GM21619 (cell line): ENCODE measurements around the gene SAE1.
"Not testable (repeated sequence)": the region's sequence is repeated elsewhere in the genome, so short reads cannot be mapped to it uniquely, and the experiment has no call there.

ENCODE experiments used
- ATAC-seq: cut with Tn5 transposase; IDR thresholded peaks from one replicate; pipeline ENCODE4 v1.9.1; 2021; ENCODE audit not compliant: unreplicated experiment

The SAE1 gene

DNA sequence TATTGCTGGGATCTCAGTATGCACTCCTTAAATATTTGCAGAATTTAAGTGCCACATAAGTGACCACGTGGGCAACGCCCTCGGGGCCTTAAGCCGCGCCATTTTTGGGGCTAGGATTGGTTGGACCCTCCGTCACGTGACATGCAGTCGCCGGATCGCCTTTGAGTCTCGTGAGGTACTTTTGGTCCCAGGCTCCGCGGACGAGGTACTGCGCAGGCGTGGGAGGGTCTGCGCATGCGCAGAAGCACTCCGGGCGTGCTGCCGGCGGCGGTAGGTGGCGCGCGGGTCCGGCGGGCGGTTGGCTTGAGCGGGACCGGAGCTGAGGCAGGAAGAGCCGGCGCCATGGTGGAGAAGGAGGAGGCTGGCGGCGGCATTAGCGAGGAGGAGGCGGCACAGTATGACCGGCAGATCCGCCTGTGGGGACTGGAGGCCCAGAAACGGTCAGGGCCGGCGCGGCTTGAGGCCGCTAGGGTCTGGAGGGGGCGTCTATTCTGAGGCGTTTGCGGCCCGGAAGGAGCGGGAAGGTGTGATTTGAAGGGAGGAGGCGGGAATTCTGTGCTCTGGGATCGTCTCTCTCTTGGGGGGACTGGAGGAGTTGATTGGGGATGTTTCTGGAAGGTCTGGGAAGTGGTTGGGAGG is at the start of gene SAE1:
Gene SAE1, plus strand, starts transcription at position 247 of the 639 bp plus-strand sequence. Its CDS starts 96 bp downstream, at position 343.
- peak; percentile 73 for ATAC-seq

DNA sequence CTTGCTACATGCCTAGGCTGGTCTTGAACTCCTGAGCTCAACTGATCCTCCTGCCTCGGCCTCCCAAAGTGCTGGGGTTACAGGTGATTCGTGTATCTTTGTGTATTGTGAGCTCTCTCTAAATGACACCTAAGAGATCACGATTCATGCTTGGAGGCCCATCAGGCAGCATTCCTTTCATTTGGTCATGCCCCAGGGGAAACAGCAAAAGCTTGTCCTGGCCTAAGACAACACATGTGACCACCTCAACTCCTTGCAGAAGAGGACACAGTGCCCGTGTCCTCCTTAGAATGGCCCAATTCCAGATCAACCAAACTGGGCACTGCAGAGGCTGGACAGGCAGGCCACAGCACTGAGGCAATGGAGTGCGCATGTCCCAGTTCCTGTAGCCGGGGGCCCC is 49.5 kb upstream of the SAE1 start:
- no peak for ATAC-seq

DNA sequence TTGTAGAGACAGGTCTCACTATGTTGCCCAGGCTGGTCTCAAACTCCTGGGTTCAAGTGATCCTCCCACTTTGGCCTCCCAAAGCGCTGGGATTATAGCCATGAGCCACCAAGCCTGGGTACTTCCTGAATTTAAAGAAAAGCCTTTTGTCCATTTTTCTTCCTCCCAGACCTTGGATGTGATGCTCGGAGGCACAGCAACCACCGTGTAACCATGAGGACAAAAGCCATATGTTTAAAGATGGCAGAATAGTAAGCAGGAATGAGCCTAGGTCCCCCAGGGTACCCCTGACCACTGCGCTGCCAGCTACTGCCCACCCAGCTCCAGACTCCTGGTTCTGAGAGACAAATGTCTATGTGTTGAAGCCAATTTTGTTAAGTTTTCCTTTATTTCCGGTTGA is 48.1 kb upstream of the SAE1 start:
- ATAC-seq, result no peak

DNA sequence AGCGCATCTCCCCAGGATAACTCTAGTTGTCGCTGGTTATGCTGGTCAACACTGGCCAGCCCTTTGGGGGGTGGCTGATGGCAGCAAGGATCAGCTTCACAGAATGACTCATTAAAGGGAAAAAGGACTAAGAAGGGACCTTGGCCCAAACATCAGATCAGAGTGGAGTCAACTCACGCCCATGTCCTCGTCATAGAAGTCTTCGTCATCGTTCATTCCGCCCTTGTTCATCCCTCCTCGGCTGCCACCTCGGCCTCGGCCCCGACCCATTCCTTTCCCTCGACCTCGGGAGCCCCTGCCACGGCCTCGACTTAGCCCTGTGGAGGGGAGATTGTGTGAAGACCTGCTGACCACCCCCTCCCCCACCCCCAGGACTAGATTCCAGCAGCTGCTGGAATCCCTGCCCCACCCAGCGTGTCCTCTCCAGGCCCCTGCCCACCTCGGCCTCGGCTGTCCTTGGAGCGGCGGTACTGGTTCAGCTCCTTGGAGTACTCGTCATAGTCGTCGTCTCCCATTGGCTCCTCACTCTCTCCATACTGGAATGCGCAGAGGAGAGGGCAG is 45.7 kb upstream of the SAE1 start:
- ATAC-seq, result no peak

DNA sequence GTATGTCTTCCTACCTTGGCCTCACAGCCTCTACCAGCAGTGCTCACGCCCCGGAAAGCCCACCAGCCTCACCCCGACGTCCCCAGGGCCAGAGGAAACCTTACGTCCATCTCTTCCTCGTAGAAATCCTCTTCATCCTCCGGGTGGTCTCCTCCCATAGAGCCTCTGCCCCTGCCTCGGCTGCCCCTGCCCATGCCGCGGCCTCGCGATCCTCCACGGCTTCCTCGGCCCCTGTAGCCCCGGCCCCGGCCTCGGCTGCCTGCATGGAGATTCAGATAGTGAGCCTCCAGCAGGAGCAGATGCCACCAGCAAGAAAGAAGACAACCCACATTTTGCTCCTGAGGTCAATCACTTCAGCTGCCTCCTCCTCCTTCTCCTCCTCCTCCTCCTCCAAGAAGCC is 44.4 kb upstream of the SAE1 start:
- no peak for ATAC-seq

DNA sequence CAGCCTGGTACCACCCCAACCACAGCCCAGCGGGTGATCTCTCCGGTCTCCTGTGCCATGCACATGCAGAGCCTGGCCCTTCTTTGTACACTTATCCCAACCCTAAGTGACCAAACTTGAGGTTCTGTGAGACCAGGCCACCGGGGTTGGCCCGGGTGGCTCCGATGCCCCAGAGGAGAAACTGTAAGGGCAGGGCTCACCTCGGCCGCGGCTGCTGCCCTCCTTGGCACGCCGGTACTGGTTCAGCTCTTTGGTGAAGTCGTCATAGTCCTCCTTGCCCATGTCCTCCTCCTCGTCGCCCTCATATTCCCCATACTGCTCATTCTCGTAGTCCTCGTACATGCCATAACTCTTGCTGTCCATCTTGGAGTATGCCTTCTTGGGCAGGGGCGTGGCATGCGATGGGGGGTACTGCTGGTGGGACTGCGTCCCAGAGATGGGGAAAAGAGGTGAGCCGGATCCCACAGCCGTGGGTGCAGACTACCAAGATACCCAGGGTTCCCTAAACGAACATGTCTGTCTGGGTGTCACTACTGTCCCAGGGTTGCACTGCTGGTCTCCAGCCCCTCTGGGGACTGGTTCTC is 40.8 kb upstream of the SAE1 start:
- ATAC-seq, result no peak

DNA sequence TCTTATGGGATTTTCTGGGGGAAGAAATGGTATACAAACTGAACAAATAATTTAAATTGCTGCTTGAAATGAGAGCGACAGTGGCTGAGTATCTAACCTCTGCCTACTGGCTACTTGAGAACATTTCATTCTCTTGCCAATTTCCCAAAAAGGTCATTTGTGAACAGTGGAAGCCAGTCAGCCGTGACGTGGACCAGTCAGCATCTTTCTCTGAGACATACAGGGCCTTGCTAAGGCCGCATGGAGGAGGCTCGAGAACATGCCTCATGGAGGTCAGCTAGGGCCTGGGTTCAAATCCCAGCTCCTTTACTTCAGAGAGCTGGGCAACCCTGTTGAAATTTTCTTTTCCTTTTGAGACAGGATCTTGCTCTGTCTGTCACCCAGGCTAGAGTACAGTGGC is 37.4 kb upstream of the SAE1 start:
- ATAC-seq, result no peak

DNA sequence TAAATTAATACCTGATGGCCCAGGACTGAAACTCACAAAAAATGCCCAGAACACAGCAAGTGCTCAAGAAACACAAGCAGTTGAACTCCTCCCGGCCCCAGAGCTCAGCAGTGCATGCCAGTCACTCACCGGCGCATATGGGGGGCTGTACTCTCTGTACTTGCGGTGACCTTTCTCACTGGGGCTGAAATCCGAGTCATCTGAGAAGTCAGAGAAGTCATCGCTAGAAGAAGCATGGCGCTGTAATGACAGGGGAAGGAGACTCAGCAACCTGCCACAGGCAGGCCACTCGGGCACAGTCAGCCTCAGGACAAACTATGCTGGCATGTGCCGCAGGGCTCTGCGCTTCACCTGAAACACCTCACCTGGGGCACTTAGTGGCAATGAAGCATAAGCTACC is 36.8 kb upstream of the SAE1 start:
- ATAC-seq, result no peak

DNA sequence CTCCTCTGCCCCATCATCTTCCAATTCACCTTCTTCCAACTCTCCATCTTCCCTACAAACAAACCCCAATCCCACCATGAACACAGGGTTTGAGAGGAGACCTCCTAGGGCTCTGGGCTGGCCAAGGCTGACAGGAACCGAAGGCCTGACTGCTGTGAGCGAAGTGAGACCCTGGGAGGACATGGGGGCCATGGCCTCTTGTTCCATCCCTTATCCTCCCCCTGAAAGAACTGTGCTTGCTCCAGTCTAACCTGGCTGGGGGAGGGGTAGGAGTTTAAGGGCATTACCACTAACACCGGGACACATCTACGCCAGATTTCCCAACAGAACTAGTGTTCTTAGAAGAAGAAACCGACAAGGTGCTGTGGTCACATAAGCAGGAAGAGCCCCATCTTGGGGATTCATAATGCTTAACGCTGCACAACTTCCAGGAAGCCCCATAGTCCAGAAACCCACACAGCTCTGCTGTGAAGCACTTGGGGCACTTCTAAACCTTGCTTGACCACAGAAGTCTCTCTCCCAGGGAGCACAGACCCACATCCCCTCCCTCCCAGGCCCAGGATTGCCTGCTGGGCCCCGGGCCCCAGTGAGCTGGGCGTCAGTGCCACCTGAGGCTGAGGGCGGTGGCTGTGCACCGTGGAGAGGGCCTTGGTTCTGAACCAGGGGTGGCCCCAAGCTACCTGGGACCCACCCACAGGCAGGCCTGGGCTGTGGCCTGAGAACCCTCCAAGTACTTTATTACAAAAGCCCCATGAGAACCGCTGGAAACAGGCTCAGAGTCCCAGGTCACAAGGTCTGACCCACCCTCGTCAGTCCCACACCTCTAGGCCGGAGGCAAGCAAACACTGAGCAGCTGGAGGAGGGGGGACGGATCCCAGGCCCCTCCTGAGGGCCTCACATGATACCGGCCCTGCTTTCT is 35.8 kb upstream of the SAE1 start:
- no peak for ATAC-seq

DNA sequence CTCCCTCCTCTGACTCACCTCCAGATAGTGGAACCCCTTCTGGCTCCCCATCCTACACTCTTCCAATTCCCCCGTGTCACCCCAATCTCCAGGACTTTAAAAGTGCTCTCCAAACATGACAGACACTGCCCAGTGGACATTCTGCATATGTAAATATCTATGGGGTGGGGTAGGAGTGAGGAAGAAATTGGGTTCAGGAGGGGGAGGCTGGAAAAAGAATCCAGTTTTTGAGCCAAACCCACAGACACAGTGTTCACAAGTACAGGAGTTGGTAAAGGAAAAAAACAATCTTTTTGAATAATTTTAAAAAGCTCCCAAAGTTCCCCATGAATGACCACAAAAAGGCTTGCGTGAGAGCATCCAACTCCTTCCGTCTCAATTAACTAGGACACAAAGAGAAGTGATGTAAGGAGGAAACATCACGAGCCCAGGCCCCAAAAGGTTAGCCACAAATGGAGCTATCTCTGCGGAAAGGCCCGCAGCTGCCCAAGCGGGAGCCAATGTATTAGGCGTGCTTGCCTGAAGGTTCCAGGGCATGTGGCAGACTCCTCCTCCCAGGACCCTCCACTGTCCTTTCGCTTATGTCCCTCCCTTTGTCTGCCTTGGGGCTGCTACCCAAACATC is 35.0 kb upstream of the SAE1 start:
- no peak for ATAC-seq

DNA sequence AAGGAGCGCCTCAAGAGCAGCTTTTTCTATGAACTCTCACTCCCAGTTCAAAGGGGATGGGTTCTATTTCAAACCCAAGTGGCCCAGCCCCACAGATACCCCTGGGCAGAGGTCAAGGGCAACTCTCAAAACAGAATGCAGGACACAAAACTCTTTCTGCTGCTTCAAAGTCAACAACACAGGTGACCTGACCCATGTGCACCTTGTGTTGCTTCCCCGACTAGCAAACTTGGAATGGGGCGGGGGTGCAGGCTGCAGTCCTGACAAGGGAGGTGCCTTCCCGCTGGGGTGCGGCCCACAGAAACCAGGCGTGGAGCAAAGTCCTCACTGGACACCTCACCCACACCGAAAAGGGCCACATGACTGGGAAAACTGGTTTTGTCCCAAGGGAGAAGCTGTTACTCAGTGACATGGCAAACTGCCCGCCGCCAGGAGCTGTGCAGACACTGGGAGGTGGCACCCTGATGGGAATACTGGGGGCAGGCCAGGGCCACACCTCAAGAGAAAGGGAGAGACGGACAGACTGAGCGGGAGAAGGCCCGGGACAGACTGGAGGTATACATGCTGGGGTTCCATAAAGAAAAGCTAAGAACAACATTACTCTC is 34.4 kb upstream of the SAE1 start:
- ATAC-seq, result no peak

DNA sequence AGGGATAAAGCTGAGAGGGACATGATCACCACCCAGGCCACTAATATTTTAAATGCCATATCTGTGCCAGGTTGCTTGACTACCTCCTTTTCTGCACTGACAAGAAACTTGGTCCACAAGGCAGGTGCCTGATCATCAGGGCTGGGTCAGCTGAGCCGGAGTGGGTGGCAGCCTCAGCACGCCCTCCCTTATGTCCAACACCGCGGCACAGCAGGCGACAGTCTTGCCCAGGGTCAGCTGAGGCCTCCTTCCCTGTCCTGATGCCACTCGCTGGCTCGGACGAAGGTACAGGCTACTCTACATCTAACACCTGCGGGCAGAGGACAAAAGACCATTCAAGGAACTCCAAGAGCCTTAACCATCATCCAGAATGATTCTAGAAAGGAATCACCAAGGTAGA is 33.9 kb upstream of the SAE1 start:
- ATAC-seq, result no peak

DNA sequence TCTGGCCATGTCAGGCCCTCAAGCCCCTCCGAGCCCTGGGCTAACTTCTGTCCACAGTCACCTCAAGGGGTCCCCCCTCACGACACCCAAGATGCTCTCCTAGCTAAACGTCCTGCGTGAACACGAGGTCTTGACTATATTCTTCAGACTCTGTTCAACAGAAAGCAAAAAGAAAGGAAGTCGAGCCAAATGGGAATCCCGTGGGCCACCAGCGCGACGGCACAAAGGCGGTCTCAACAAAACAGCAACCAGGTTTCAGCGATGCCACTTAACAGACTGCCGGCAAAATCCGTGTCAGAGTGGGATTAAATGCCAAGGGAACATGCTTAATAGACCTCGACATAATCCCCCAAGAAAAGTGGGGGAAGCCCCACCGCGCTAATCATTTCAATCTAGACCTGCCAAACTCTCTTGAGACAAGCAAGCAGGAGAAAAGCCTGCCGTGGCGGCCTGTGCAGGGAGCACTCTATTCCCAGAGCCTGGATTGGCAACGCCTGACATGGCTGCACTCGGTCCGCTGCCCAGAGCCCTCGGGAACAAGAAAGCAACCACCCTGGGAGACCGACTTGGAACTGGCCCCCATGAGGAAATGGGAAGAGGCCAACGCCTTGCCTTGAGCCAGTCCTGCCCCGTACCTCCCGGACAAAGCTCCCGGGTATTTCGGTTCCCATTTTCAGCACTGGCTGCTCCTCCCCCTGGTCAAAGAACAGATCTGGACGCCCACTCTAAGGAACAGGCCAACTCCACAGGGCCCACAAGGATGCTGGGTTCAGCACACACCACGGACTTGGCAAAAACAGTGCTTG is 33.0 kb upstream of the SAE1 start:
- no peak for ATAC-seq

DNA sequence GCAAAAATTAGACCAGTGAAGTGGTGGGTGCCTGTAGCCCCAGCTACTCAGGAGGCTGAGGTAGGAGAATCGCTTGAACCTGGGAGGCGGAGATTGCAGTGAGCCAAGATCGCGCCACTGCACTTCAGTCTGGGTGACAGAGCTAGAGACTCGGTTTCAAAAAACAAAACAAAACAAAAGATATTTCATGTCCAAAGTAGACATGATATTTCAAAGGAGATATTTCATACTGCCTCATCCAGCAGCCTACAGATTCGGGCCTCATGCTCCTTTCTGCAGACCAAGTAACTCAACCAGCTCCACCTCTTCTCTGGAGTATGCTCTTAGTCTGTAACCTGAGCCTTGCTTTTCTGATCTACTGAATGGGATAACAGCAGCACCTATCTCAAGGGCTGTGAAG is 32.0 kb upstream of the SAE1 start:
- ATAC-seq, result no peak

DNA sequence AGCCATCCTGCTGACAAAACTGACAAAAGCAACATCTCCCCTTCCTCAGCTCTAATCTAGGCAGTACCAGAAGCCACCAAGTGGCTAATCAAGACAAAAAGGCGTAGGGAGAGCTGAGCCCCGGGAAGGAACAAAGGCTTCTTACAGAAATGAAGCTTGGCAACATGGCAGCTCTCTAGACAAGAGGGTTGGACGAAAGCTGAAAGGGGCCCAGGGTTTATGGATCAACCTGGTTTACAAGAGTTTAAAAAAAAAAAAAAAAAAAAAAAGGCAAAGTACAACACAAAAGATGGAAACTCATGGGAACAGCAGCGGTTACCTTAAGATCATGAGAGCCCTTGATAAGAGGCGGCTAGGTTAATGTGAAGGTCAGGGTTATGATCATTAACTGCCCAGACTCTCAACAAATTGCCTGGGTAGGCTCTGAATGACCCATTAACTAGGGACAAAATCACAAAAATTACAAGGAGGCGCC is 31.0 kb upstream of the SAE1 start:
- no peak for ATAC-seq

DNA sequence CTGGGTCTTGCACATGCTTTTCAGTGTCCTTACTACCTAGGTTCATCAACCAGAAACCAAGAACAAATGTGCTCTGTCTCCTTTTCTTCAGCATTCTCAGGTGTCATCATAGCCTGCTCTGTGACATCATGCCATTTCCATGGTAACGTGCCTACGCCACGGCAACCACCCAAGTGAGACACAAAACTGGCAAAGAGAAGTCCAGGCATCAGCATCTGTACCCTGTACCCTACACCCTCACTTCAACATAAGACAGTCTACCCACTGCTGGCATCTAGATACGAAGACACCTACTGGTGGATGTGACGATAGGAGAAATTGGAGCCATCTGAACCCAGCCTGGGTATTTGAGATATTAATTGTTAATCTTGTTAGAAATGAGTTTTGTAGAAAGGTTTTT is 30.3 kb upstream of the SAE1 start:
- ATAC-seq, result no peak

DNA sequence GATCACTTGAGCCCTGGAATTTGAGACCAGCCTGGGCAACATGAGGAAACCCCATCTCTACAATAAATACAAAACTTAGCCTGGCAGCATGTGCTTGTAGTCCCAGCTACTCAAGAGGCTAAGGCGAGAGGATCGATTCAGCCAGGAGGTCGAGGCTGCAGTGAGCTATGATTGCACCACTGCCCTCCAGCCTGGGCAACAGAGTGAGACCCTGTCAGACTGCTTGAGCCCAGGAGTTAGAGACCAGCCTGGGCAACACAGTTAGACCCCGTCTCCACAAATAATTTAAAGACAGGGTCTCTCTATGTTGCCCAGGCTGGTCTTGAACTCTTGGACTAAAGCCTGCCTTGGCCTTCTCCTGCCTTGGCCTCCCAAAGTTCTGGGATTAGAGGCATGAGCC is 29.5 kb upstream of the SAE1 start:
- ATAC-seq, result not testable (repeated sequence)

DNA sequence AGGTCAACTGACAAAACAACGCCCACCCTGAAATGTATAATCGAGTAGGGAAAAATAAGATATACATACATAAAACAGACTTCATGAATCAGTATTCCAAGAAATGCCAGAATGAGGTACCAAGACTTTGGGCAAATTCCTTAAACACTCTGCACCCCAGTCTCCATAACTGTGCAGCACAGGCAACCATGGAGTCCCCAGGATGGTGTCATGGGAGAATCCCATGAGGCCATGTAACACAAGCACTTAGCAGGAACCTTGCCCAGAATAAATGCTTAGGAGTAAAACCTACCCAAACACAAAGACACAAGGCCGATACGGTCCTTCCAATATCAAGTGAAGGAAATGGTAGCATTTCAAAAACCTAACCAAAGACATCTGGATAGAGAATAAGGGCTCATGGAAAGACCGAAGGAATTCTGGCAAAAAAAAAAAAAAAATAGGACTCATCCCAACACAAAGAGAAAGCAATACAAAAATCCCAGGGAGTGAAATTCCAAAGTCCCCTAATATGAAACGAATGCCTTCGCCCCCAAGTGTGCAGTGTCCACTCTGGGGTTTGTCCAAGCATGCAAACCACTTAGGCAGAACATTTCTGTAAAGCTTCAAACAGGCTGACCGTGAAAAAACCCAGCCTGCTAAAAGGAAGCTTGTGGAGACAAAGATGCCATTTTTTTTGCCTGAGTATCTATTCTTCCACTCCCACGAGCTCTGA is 28.1 kb upstream of the SAE1 start:
- no peak for ATAC-seq

DNA sequence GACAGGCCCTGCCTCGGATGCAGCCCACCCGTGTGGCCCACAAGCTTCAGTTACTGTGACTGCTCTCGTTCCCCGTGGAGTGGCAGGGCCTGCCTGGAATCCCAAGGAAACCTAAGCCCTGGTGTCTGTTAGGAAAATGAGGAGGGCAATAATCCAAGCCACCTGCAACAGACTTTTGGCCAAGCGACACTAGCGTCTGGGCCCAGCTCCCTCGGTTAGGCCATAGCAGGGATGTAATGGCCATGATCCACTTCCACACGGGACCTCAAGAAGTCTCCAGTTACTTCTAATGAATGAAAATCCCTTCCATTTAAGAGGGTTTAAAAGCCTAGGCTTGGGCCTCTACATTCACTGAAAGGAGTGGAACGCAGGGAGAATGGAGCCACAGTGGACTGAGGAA is 26.0 kb upstream of the SAE1 start:
- ATAC-seq, result no peak
